ENCODE measurements around the gene TPCN2. TPM values are rescaled to one million over a fixed set of nuclear protein-coding genes. Genes with fewer than 3 reads are reported as not detected.

The TPCN2 gene
- total RNA-seq, 6 experiments from 2014 or later: 10.7 to 27.2 (median 15.6) TPM

- TF ChIP-seq CTCF (IDR thresholded peaks at IDR 0.05) (no peak), POLR2A (IDR thresholded peaks at IDR 0.05) (no peak)
- Histone ChIP-seq H3K36me3 (no peaks in the 10 kb centered on the region), H3K9me3 (no peaks in the 10 kb centered on the region), H3K27ac (no peak overlapping the region), H3K4me3 (no peak overlapping the region), H3K27me3 (no peaks in the 10 kb centered on the region), H3K4me1 (no peaks in the 10 kb centered on the region)
- no peak for ATAC-seq
- WGBS (ENCODE audit: insufficient coverage, low coverage, low lambda C conversion rate, missing lambda C conversion rate): 57% methylated on average over 1 of the region's 21 CpGs
- no peak for DNase-seq
- intact Hi-C loops (cut with DNase I): no loop called here
Observed at GRCh38 chr11:69154211-69154913, 105.6 kb downstream of the TPCN2 start.

- no peak for TF ChIP-seq CTCF (IDR thresholded peaks at IDR 0.05)
- TF ChIP-seq POLR2A (IDR thresholded peaks at IDR 0.05): no peak
- no peak for ATAC-seq
- no peaks in the 10 kb centered on the region for H3K4me1 ChIP-seq
- H3K4me3 ChIP-seq: no peak overlapping the region
- no peaks in the 10 kb centered on the region for H3K36me3 ChIP-seq
- no peaks in the 10 kb centered on the region for H3K27me3 ChIP-seq
- 17% methylated on average over 1 of the region's 10 CpGs for WGBS (ENCODE audit: insufficient coverage, low coverage, low lambda C conversion rate, missing lambda C conversion rate)
- DNase-seq: no peak
- H3K9me3 ChIP-seq: no peaks in the 10 kb centered on the region
- intact Hi-C loops (cut with DNase I): no loop called here
- no peak overlapping the region for H3K27ac ChIP-seq
Observed at GRCh38 chr11:69154938-69155301, 106.2 kb downstream of the TPCN2 start.

- H3K4me3 ChIP-seq: no peak within 1 kb of the TSS
- ATAC-seq: peak in 1 of 4 donors; percentile 12
- 33% methylated on average over 2 of the region's 32 CpGs for WGBS (ENCODE audit: insufficient coverage, low coverage, low lambda C conversion rate, missing lambda C conversion rate)
- intact Hi-C loops (cut with DNase I): no loop called here
- no peak for TF ChIP-seq POLR2A (IDR thresholded peaks at IDR 0.05)
- no peak for TF ChIP-seq CTCF (IDR thresholded peaks at IDR 0.05)
- H3K9me3 ChIP-seq: no peaks in the 10 kb centered on the region
- H3K36me3 ChIP-seq: no peaks in the 10 kb centered on the region
- DNase-seq: no peak
- no peaks in the 10 kb centered on the region for H3K4me1 ChIP-seq
- no peak within 1 kb of the TSS for H3K27ac ChIP-seq
- H3K27me3 ChIP-seq: no peaks in the 10 kb centered on the region
Observed at GRCh38 chr11:69155302-69156234, 106.8 kb downstream of the TPCN2 start, which contains the start of gene SMIM38. TSS of gene SMIM38 (plus strand) at chr11:69155935. CDS start at chr11:69157847, 1,912 bp downstream.

- H3K27ac ChIP-seq: no peak overlapping the region
- DNase-seq (no peak), ATAC-seq (no peak)
- no peaks in the 10 kb centered on the region for H3K27me3 ChIP-seq
- H3K4me3 ChIP-seq: no peak overlapping the region
- intact Hi-C loops (cut with DNase I): no loop called here
- H3K4me1 ChIP-seq: no peaks in the 10 kb centered on the region
- 56% methylated on average over 7 of the region's 13 CpGs for WGBS (ENCODE audit: insufficient coverage, low coverage, low lambda C conversion rate, missing lambda C conversion rate)
- TF ChIP-seq POLR2A (IDR thresholded peaks at IDR 0.05) (no peak), CTCF (IDR thresholded peaks at IDR 0.05) (no peak)
- H3K36me3 ChIP-seq: no peaks in the 10 kb centered on the region
- no peaks in the 10 kb centered on the region for H3K9me3 ChIP-seq
Observed at GRCh38 chr11:69156235-69156639, 107.5 kb downstream of the TPCN2 start.
